Measurements from ENCODE around the gene PCMT1.
"Not testable (repeated sequence)": the region's sequence is repeated elsewhere in the genome, so short reads cannot be mapped to it uniquely, and the experiment has no call there.

The PCMT1 gene

GRCh38 chr6:149820506-149820905 lies 71.0 kb downstream of the PCMT1 start:
- no peak for DNase-seq (ENCODE audit: low spot score)

- no peak for DNase-seq (ENCODE audit: low spot score)
Measured at GRCh38 chr6:149821492-149821891, 72.0 kb downstream of the PCMT1 start.

GRCh38 chr6:149823013-149823412 lies 73.5 kb downstream of the PCMT1 start:
- DNase-seq (ENCODE audit: low spot score), result no peak

- no peak for DNase-seq (ENCODE audit: low spot score)
Measured at GRCh38 chr6:149825292-149825691, 75.8 kb downstream of the PCMT1 start.

- no peak for DNase-seq (ENCODE audit: low spot score)
Measured at GRCh38 chr6:149830731-149831307, 81.3 kb downstream of the PCMT1 start.

- DNase-seq (ENCODE audit: low spot score), result no peak
Measured at GRCh38 chr6:149831308-149831820, 81.8 kb downstream of the PCMT1 start.

GRCh38 chr6:149833651-149834050 lies 84.1 kb downstream of the PCMT1 start:
- DNase-seq (ENCODE audit: low spot score), result no peak

- peak; percentile 84 for DNase-seq (ENCODE audit: low spot score)
Measured at GRCh38 chr6:149834513-149835481, 85.3 kb downstream of the PCMT1 start.

GRCh38 chr6:149840345-149841075 lies 91.0 kb downstream of the PCMT1 start:
- peak; percentile 72 for DNase-seq (ENCODE audit: low spot score)

GRCh38 chr6:149842331-149842730 lies 92.8 kb downstream of the PCMT1 start:
- no peak for DNase-seq (ENCODE audit: low spot score)

GRCh38 chr6:149843051-149843633 lies 93.6 kb downstream of the PCMT1 start:
- no peak for DNase-seq (ENCODE audit: low spot score)

GRCh38 chr6:149844036-149844435 lies 94.5 kb downstream of the PCMT1 start:
- not testable (repeated sequence) for DNase-seq (ENCODE audit: low spot score)

GRCh38 chr6:149844480-149844879 lies 94.9 kb downstream of the PCMT1 start:
- DNase-seq (ENCODE audit: low spot score), result no peak

GRCh38 chr6:149845549-149845948 lies 96.0 kb downstream of the PCMT1 start:
- no peak for DNase-seq (ENCODE audit: low spot score)

- no peak for DNase-seq (ENCODE audit: low spot score)
Measured at GRCh38 chr6:149846321-149846720, 96.8 kb downstream of the PCMT1 start.

- DNase-seq (ENCODE audit: low spot score), result no peak
Measured at GRCh38 chr6:149847939-149848267, 98.4 kb downstream of the PCMT1 start.

GRCh38 chr6:149848343-149848742 lies 98.8 kb downstream of the PCMT1 start:
- DNase-seq (ENCODE audit: low spot score), result not testable (repeated sequence)

- no peak for DNase-seq (ENCODE audit: low spot score)
Measured at GRCh38 chr6:149851461-149852110, 102.0 kb downstream of the PCMT1 start.

GRCh38 chr6:149852180-149852579 lies 102.6 kb downstream of the PCMT1 start:
- no peak for DNase-seq (ENCODE audit: low spot score)

GRCh38 chr6:149852881-149853280 lies 103.3 kb downstream of the PCMT1 start:
- DNase-seq (ENCODE audit: low spot score), result no peak

- DNase-seq (ENCODE audit: low spot score), result not testable (repeated sequence)
Measured at GRCh38 chr6:149854017-149854416, 104.5 kb downstream of the PCMT1 start.

GRCh38 chr6:149854532-149854931 lies 105.0 kb downstream of the PCMT1 start:
- DNase-seq (ENCODE audit: low spot score), result no peak
